ENCODE data around the gene GRIK5.

- TF ChIP-seq, protein P1, sequence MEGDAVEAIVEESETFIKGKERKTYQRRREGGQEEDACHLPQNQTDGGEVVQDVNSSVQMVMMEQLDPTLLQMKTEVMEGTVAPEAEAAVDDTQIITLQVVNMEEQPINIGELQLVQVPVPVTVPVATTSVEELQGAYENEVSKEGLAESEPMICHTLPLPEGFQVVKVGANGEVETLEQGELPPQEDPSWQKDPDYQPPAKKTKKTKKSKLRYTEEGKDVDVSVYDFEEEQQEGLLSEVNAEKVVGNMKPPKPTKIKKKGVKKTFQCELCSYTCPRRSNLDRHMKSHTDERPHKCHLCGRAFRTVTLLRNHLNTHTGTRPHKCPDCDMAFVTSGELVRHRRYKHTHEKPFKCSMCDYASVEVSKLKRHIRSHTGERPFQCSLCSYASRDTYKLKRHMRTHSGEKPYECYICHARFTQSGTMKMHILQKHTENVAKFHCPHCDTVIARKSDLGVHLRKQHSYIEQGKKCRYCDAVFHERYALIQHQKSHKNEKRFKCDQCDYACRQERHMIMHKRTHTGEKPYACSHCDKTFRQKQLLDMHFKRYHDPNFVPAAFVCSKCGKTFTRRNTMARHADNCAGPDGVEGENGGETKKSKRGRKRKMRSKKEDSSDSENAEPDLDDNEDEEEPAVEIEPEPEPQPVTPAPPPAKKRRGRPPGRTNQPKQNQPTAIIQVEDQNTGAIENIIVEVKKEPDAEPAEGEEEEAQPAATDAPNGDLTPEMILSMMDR (conservative IDR thresholded peaks at IDR 0.05), result no peak
- no peak for TF ChIP-seq ZFX (IDR thresholded peaks at IDR 0.05)
Measured at GRCh38 chr19:41958367-41959055, 111.5 kb downstream of the GRIK5 start.
